ENCODE results near the gene ANTXR2. TPM values are rescaled to one million over a fixed set of nuclear protein-coding genes. Genes with fewer than 3 reads are reported as not detected.
"Not testable (repeated sequence)": the region's sequence is repeated elsewhere in the genome, so short reads cannot be mapped to it uniquely, and the experiment has no call there.

The ANTXR2 gene
- total RNA-seq, 1 donor from 2014 or later: 16.8 TPM

GRCh38 chr4:79996851-79997250, 76.2 kb downstream of the ANTXR2 start:
- Histone ChIP-seq H3K36me3 (no peaks in the 10 kb centered on the region), H3K4me3 (no peak overlapping the region), H3K27ac (no peak overlapping the region), H3K27me3 (no peaks in the 10 kb centered on the region), H3K9me3 (no peaks in the 10 kb centered on the region), H3K4me1 (no peaks in the 10 kb centered on the region)
- no peak for DNase-seq (ENCODE audit: low spot score in 2 of 2)
- no peak for TF ChIP-seq CTCF (IDR thresholded peaks at IDR 0.05)
- intact Hi-C loops (cut with DNase I): no loop called here

GRCh38 chr4:79993476-79993875, 79.6 kb downstream of the ANTXR2 start:
- H3K9me3 ChIP-seq: no peaks in the 10 kb centered on the region
- TF ChIP-seq CTCF (IDR thresholded peaks at IDR 0.05): no peak
- no peaks in the 10 kb centered on the region for H3K27me3 ChIP-seq
- DNase-seq (ENCODE audit: low spot score in 2 of 2): no peak
- no peaks in the 10 kb centered on the region for H3K36me3 ChIP-seq
- intact Hi-C loops (cut with DNase I): no loop called here
- no peaks in the 10 kb centered on the region for H3K4me1 ChIP-seq
- no peak overlapping the region for H3K27ac ChIP-seq
- H3K4me3 ChIP-seq: no peak overlapping the region

GRCh38 chr4:79991601-79992000, 81.4 kb downstream of the ANTXR2 start:
- Histone ChIP-seq H3K9me3 (no peaks in the 10 kb centered on the region), H3K27me3 (no peaks in the 10 kb centered on the region), H3K36me3 (no peaks in the 10 kb centered on the region), H3K4me1 (no peaks in the 10 kb centered on the region), H3K4me3 (no peak overlapping the region), H3K27ac (no peak overlapping the region)
- TF ChIP-seq CTCF (IDR thresholded peaks at IDR 0.05): no peak
- intact Hi-C loops (cut with DNase I): no loop called here
- DNase-seq (ENCODE audit: low spot score in 2 of 2): no peak

- H3K4me1 ChIP-seq; DNase-seq (ENCODE audit: low spot score in 2 of 2); H3K4me3 ChIP-seq; H3K27ac ChIP-seq; H3K9me3 ChIP-seq; H3K36me3 ChIP-seq; H3K27me3 ChIP-seq; intact Hi-C loops (cut with DNase I): not testable (repeated sequence)
These were observed 81.9 kb downstream of the ANTXR2 start for GRCh38 chr4:79991100-79991499.

GRCh38 chr4:79987401-79987800, 85.6 kb downstream of the ANTXR2 start:
- Histone ChIP-seq H3K27me3 (no peaks in the 10 kb centered on the region), H3K4me3 (no peak overlapping the region), H3K4me1 (no peaks in the 10 kb centered on the region), H3K9me3 (no peaks in the 10 kb centered on the region), H3K27ac (no peak overlapping the region), H3K36me3 (no peaks in the 10 kb centered on the region)
- DNase-seq (ENCODE audit: low spot score in 2 of 2): no peak
- TF ChIP-seq CTCF (IDR thresholded peaks at IDR 0.05): no peak
- intact Hi-C loops (cut with DNase I): no loop called here

DNA sequence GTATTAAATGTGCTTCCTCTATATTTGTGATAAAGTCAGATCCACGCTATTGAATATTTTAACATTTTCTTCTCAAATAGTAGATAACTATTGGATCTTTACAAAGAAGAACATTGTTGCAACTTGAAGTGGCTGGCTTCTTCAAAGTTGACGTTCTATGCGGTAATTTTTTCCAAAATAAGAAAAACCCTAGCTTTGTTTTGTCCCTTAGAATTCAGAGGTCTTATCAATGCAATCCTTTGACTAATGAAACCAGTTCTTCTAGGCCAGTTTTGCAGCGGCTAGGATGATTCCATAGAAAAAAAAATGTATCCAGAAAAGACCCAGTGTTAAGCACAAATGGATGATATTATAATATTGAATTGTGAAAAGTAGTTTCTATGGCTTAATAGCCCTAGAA, 89.6 kb downstream of the ANTXR2 start:
- Histone ChIP-seq H3K4me1 (no peaks in the 10 kb centered on the region), H3K4me3 (no peak overlapping the region), H3K9me3 (no peaks in the 10 kb centered on the region), H3K27me3 (no peaks in the 10 kb centered on the region), H3K36me3 (peaks cover 0 to 2% of the 10 kb centered on the region in 2 donors), H3K27ac (no peak overlapping the region)
- no peak for TF ChIP-seq CTCF (IDR thresholded peaks at IDR 0.05)
- intact Hi-C loops (cut with DNase I): no loop called here
- no peak for DNase-seq (ENCODE audit: low spot score in 2 of 2)

Measured in ascending aorta (tissue), 2 donors.